ENCODE measurements around the gene PICALM.

PICALM gene

DNA sequence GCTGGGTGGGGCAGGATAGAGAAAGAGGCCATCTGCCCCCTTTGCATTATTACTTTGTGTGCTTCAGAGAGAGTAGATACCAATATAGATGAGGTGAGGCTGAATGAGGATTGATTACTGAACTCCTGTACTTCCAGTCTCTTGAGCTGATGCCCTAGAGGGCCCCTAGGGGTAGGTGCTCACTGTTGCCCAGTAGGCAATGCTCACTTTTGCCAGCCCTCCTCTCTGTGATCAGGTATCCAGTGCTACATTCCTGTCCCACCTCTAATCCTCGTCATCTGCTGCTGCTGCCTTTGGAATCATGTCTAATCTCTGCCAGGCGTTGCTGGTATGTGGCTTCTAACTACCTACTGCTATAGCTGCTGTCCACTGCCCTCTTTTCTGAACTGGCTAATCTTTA, 156.5 kb downstream of the PICALM start:
- H3K4me3 ChIP-seq (ENCODE audit: low read depth, low read length): no peak overlapping the region

More for the DNA sequence above, 156.5 kb downstream of the PICALM start:
- DNase-seq (ENCODE audit: low read depth): no peak
